ENCODE results near the gene PRDM16.

- TF ChIP-seq CTCF (IDR thresholded peaks at IDR 0.05; ENCODE audit: borderline replicate concordance, extremely low read depth, low read length, poor library complexity, severe bottlenecking) (no peak), EZH2 (IDR thresholded peaks at IDR 0.05; ENCODE audit: borderline replicate concordance, low read depth, low read length, severe bottlenecking) (no peak)
These were observed 372.4 kb downstream of the PRDM16 start for GRCh38 chr1:3441410-3441847.
